Measurements from ENCODE around the gene KIAA0513. TPM values are rescaled to one million over a fixed set of nuclear protein-coding genes. Genes with fewer than 3 reads are reported as not detected.

The KIAA0513 gene
- total RNA-seq, 1 experiment from 2014 or later, result 8.7 TPM

DNA sequence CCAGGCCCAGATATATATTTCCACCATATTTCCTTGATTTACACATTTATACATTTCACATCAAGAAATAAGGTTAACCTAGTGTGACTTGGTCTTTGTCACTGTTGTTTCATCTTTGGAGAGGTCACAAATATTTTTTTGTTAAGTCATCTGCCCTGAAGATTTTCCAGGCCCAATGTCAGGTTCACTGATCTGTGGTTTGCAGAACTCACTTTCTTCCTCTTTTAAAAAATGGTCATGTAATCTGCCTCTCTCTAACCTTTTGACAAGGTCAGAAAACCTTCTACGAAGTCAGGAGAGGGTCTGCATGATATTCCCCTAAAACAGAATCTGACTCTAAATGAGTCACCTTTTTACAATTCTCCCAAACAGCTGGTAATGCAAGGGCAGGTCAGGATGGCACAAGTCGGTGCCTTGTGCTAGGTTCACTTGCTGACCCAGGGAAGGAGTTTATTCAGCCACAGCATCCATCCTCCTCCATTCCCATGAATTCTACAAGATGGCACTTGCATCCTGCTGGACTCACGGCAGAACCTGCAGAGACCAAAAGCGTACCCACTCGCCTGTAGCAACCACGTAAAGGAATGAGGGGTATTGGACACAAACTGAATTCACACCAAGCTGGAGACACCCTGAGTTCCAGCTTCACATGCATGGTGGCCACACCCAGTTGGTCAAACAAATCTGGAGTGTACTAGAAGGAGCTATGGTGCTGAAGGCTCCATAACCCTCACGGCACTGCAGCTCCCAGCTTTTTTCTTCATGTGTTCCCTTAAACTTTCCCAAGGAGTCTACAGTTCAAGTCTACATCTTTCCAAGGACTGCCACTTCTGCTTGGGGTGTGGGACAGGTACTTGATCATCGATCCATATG is 1.6 kb upstream of the KIAA0513 start:
- Histone ChIP-seq H3K36me3 (ENCODE audit: control insufficient read depth, insufficient read depth, low read length) (peaks cover 4% of the 10 kb centered on the region; the same call in 1 of the 2 replicates), H3K4me1 (ENCODE audit: control insufficient read depth, insufficient read depth, low read length) (peaks cover 19% of the 10 kb centered on the region), H3K27ac (ENCODE audit: low read length) (0 out of 2 replicates have a peak overlapping the region, but pooled peaks have one; percentile 89), H3K27me3 (ENCODE audit: control insufficient read depth, insufficient read depth, low read length) (no peaks in the 10 kb centered on the region), H3K4me3 (ENCODE audit: low read depth in 2 of 2, low read length in 2 of 2) (no peak overlapping the region), H3K9me3 (ENCODE audit: control insufficient read depth, insufficient read depth, low read depth, low read length) (no peaks in the 10 kb centered on the region)
- in situ Hi-C loops (cut with HindIII; ENCODE audit: low pct_unique_long_range_greater_than_20kb, low sequenced_read_pairs), result no loop called here
- TF ChIP-seq, protein P1, sequence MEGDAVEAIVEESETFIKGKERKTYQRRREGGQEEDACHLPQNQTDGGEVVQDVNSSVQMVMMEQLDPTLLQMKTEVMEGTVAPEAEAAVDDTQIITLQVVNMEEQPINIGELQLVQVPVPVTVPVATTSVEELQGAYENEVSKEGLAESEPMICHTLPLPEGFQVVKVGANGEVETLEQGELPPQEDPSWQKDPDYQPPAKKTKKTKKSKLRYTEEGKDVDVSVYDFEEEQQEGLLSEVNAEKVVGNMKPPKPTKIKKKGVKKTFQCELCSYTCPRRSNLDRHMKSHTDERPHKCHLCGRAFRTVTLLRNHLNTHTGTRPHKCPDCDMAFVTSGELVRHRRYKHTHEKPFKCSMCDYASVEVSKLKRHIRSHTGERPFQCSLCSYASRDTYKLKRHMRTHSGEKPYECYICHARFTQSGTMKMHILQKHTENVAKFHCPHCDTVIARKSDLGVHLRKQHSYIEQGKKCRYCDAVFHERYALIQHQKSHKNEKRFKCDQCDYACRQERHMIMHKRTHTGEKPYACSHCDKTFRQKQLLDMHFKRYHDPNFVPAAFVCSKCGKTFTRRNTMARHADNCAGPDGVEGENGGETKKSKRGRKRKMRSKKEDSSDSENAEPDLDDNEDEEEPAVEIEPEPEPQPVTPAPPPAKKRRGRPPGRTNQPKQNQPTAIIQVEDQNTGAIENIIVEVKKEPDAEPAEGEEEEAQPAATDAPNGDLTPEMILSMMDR (IDR thresholded peaks at IDR 0.05), result no peak
- TF ChIP-seq, protein P2, sequence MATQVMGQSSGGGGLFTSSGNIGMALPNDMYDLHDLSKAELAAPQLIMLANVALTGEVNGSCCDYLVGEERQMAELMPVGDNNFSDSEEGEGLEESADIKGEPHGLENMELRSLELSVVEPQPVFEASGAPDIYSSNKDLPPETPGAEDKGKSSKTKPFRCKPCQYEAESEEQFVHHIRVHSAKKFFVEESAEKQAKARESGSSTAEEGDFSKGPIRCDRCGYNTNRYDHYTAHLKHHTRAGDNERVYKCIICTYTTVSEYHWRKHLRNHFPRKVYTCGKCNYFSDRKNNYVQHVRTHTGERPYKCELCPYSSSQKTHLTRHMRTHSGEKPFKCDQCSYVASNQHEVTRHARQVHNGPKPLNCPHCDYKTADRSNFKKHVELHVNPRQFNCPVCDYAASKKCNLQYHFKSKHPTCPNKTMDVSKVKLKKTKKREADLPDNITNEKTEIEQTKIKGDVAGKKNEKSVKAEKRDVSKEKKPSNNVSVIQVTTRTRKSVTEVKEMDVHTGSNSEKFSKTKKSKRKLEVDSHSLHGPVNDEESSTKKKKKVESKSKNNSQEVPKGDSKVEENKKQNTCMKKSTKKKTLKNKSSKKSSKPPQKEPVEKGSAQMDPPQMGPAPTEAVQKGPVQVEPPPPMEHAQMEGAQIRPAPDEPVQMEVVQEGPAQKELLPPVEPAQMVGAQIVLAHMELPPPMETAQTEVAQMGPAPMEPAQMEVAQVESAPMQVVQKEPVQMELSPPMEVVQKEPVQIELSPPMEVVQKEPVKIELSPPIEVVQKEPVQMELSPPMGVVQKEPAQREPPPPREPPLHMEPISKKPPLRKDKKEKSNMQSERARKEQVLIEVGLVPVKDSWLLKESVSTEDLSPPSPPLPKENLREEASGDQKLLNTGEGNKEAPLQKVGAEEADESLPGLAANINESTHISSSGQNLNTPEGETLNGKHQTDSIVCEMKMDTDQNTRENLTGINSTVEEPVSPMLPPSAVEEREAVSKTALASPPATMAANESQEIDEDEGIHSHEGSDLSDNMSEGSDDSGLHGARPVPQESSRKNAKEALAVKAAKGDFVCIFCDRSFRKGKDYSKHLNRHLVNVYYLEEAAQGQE (IDR thresholded peaks at IDR 0.05; ENCODE audit: insufficient read depth in 1 of 2, low read depth in 2 of 2, low read length in 1 of 2), result no peak
- TF ChIP-seq SIN3A (IDR thresholded peaks at IDR 0.05; ENCODE audit: borderline replicate concordance, insufficient read depth, low read depth, low read length), result no peak
- no peak for TF ChIP-seq POLR2AphosphoS5 (IDR thresholded peaks at IDR 0.05; ENCODE audit: low read depth, low read length)
- no peak for TF ChIP-seq TCF7L2 (IDR thresholded peaks at IDR 0.05; ENCODE audit: low read depth, low read length)
- no peak for DNase-seq (ENCODE audit: low read depth, low spot score)
- intact Hi-C loops (cut with micrococcal nuclease; ENCODE audit: unreplicated experiment), result no loop called here
- no peak for ATAC-seq
- BruUV-seq (replicated peaks), result no TSS peak
- ChIA-PET POLR2A (no interaction called here), CTCF (no interaction called here)

DNA sequence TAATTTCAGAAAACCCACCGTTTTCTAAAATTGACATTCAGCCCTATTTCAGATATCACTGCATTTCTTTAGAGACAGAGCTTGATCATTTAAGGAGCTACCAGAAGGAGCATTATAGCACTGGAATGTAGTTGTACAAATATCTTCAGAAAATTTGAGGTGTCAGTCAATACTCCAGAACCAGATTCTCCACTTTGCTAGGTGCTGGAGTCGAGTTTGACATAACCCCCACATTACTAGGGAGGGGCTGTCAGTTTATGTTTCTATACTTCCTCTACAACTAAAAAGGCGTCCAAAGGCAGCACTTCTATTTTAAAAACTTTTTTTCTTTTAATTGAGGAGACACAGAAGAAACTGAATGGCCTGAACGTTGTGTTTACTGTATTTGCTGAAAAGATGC is 892 bp upstream of the KIAA0513 start:
- ChIA-PET CTCF (interaction anchor here (1.0 kb wide), 1 partner anchor 60 kb away, joined by 3 read pairs; no protein-coding TSS in a partner anchor), POLR2A (no interaction called here)
- Histone ChIP-seq H3K4me3 (ENCODE audit: low read depth in 2 of 2, low read length in 2 of 2) (peak overlapping the region; percentile 67 to 75), H3K4me1 (ENCODE audit: control insufficient read depth, insufficient read depth, low read length) (peaks cover 19% of the 10 kb centered on the region), H3K9me3 (ENCODE audit: control insufficient read depth, insufficient read depth, low read depth, low read length) (no peaks in the 10 kb centered on the region), H3K27ac (ENCODE audit: low read length) (peak overlapping the region; percentile 89), H3K36me3 (ENCODE audit: control insufficient read depth, insufficient read depth, low read length) (peaks cover 4% of the 10 kb centered on the region; the same call in 1 of the 2 replicates), H3K27me3 (ENCODE audit: control insufficient read depth, insufficient read depth, low read length) (no peaks in the 10 kb centered on the region)
- intact Hi-C loops (cut with micrococcal nuclease; ENCODE audit: unreplicated experiment) (no loop called here), in situ Hi-C loops (cut with HindIII; ENCODE audit: low pct_unique_long_range_greater_than_20kb, low sequenced_read_pairs) (no loop called here)
- DNase-seq (ENCODE audit: low read depth, low spot score) (no peak), ATAC-seq (no peak)
- TSS peak; percentile 92 for BruUV-seq (replicated peaks)
- no peak for TF ChIP-seq SIN3A (IDR thresholded peaks at IDR 0.05; ENCODE audit: borderline replicate concordance, insufficient read depth, low read depth, low read length)
- TF ChIP-seq TCF7L2 (IDR thresholded peaks at IDR 0.05; ENCODE audit: low read depth, low read length), result no peak
- TF ChIP-seq, protein P2 (IDR thresholded peaks at IDR 0.05; ENCODE audit: insufficient read depth in 1 of 2, low read depth in 2 of 2, low read length in 1 of 2), result no peak
- TF ChIP-seq POLR2AphosphoS5 (IDR thresholded peaks at IDR 0.05; ENCODE audit: low read depth, low read length), result no peak
- TF ChIP-seq, protein P1 (IDR thresholded peaks at IDR 0.05), result no peak
